WTC11 (cell line): Measurements from ENCODE around the gene RPS6KA5. TPM values are rescaled to one million over a fixed set of nuclear protein-coding genes. Genes with fewer than 3 reads are reported as not detected.

Experiments used
- ATAC-seq: fragments of 200-7000 bp; cut with Tn5 transposase; 2 replicates; pipeline ENCODE4 v1.10.0; 2021; ENCODE audit warnings: mild to moderate bottlenecking, moderate library complexity
- CTCF ChIA-PET: fragments of 300-600 bp; sonication (Branson Sonifier 250); formaldehyde crosslinking; loops from one replicate; lab custom pipeline; 2021; ENCODE audit warnings: antibody characterized with exemption; lab: Charles Lee
- POLR2A ChIA-PET: fragments of 350-600 bp; sonication (Branson Sonifier 250); formaldehyde crosslinking; loops from one replicate; lab custom pipeline; 2021; ENCODE audit warnings: antibody characterized with exemption; lab: Charles Lee
- DNase-seq: peaks from one replicate; pipeline ENCODE4 v3.0.0; 2021; ENCODE audit warnings: low spot score
- H3K27ac Mint-ChIP-seq: 2 replicates; pipeline ENCODE4 v1.8.0; 2021; ENCODE audit warnings: mixed read lengths
- H3K27me3 Mint-ChIP-seq: 2 replicates; pipeline ENCODE4 v1.8.0; 2021; ENCODE audit warnings: low read depth, mild to moderate bottlenecking, moderate library complexity, mixed read lengths
- H3K36me3 Mint-ChIP-seq: 2 replicates; pipeline ENCODE4 v1.8.0; 2021; ENCODE audit warnings: mixed read lengths
- H3K4me1 Mint-ChIP-seq: 2 replicates; pipeline ENCODE4 v1.8.0; 2022; ENCODE audit warnings: mixed read lengths
- H3K4me3 Mint-ChIP-seq: 2 replicates; pipeline ENCODE4 v1.8.0; 2021; ENCODE audit warnings: mild to moderate bottlenecking, moderate library complexity, mixed read lengths
- H3K9me3 Mint-ChIP-seq: 2 replicates; pipeline ENCODE4 v1.8.0; 2021; ENCODE audit warnings: mixed read lengths
- ATF3 ChIP-seq: sonication (generic); formaldehyde crosslinking; conservative IDR thresholded peaks from 2 replicates; pipeline ENCODE4 v1.8.1; 2022; ENCODE audit warnings: mild to moderate bottlenecking, missing genetic modification reagents
- CREB1 ChIP-seq: sonication (generic); formaldehyde crosslinking; IDR thresholded peaks from 2 replicates; pipeline ENCODE4 v1.8.0; 2023; ENCODE audit warnings: mild to moderate bottlenecking, missing genetic modification reagents
- EMX1 ChIP-seq: fragments of 250-450 bp; sonication (Bioruptor Pico); IDR thresholded peaks from 2 replicates; pipeline ENCODE4 v1.8.0; 2021; ENCODE audit warnings: mild to moderate bottlenecking
- HMGXB4 ChIP-seq: sonication (generic); formaldehyde crosslinking; IDR thresholded peaks from 2 replicates; pipeline ENCODE4 v1.8.1; 2023; ENCODE audit warnings: mild to moderate bottlenecking, moderate library complexity, missing genetic modification reagents
- NFATC4 ChIP-seq: fragments of 250-450 bp; sonication (Bioruptor Pico); IDR thresholded peaks from 2 replicates; pipeline ENCODE4 v1.9.0; 2021; ENCODE audit warnings: mild to moderate bottlenecking
- NFE2L1 ChIP-seq: sonication (generic); formaldehyde crosslinking; IDR thresholded peaks from 2 replicates; pipeline ENCODE4 v1.8.1; 2023; ENCODE audit warnings: missing genetic modification reagents
- NR3C1 ChIP-seq: sonication (generic); formaldehyde crosslinking; conservative IDR thresholded peaks from 2 replicates; pipeline ENCODE4 v1.8.1; 2023; ENCODE audit warnings: low read depth, mild to moderate bottlenecking, missing genetic modification reagents
- PRDM15 ChIP-seq: sonication (generic); formaldehyde crosslinking; IDR thresholded peaks from 2 replicates; pipeline ENCODE4 v1.8.0; 2022; ENCODE audit warnings: missing genetic modification reagents
- SMAD4 ChIP-seq: sonication (generic); formaldehyde crosslinking; IDR thresholded peaks from 2 replicates; pipeline ENCODE4 v1.8.0; 2022; ENCODE audit warnings: mild to moderate bottlenecking, missing genetic modification reagents
- SOX15 ChIP-seq: fragments of 250-450 bp; sonication (Bioruptor Pico); IDR thresholded peaks from 2 replicates; pipeline ENCODE4 v1.9.0; 2021; ENCODE audit warnings: mild to moderate bottlenecking
- TEAD4 ChIP-seq: sonication (generic); formaldehyde crosslinking; IDR thresholded peaks from 2 replicates; pipeline ENCODE4 v1.8.0; 2022; ENCODE audit warnings: mild to moderate bottlenecking, missing genetic modification reagents
- ZNF232 ChIP-seq: sonication (generic); formaldehyde crosslinking; IDR thresholded peaks from 2 replicates; pipeline ENCODE4 v1.8.0; 2022; ENCODE audit warnings: mild to moderate bottlenecking, missing genetic modification reagents
- ZNF317 ChIP-seq: sonication (generic); formaldehyde crosslinking; IDR thresholded peaks from 2 replicates; pipeline ENCODE4 v1.8.1; 2023; ENCODE audit warnings: low read depth, mild to moderate bottlenecking, moderate library complexity, missing genetic modification reagents, borderline replicate concordance
- ZNF416 ChIP-seq: fragments of 250-450 bp; sonication (Bioruptor Pico); IDR thresholded peaks from 2 replicates; pipeline ENCODE4 v1.9.0; 2021; ENCODE audit warnings: mild to moderate bottlenecking, inconsistent platforms
- ZNF671 ChIP-seq: fragments of 250-450 bp; sonication (Bioruptor Pico); IDR thresholded peaks from 2 replicates; pipeline ENCODE4 v1.8.0; 2021; ENCODE audit warnings: mild to moderate bottlenecking
- total RNA-seq: library from RNA; stranded (reverse); gene quantifications from 3 replicates; pipeline ENCODE4 v1.2.3, GENCODE V29; 2021
- TF ChIP-seq, protein P1 (sequence below): sonication (generic); formaldehyde crosslinking; IDR thresholded peaks from 2 replicates; pipeline ENCODE4 v1.8.1; 2022; ENCODE audit warnings: missing genetic modification reagents, borderline replicate concordance
- TF ChIP-seq, protein P2 (sequence below): sonication (generic); formaldehyde crosslinking; IDR thresholded peaks from 2 replicates; pipeline ENCODE4 v1.8.1; 2023; ENCODE audit warnings: mild to moderate bottlenecking, missing genetic modification reagents

Gene RPS6KA5
- total RNA-seq, 1 experiment from 2014 or later: 5.2 TPM

GRCh38 chr14:90831821-90832220, 228.6 kb downstream of the RPS6KA5 start:
- CTCF ChIA-PET: interaction anchor here (1.5 kb wide), 1 partner anchor 15 kb away, joined by 5 read pairs; the partner anchor contains the start of gene TTC7B
- POLR2A ChIA-PET: no interaction called here
- H3K27ac Mint-ChIP-seq: no peak overlapping the region

DNA sequence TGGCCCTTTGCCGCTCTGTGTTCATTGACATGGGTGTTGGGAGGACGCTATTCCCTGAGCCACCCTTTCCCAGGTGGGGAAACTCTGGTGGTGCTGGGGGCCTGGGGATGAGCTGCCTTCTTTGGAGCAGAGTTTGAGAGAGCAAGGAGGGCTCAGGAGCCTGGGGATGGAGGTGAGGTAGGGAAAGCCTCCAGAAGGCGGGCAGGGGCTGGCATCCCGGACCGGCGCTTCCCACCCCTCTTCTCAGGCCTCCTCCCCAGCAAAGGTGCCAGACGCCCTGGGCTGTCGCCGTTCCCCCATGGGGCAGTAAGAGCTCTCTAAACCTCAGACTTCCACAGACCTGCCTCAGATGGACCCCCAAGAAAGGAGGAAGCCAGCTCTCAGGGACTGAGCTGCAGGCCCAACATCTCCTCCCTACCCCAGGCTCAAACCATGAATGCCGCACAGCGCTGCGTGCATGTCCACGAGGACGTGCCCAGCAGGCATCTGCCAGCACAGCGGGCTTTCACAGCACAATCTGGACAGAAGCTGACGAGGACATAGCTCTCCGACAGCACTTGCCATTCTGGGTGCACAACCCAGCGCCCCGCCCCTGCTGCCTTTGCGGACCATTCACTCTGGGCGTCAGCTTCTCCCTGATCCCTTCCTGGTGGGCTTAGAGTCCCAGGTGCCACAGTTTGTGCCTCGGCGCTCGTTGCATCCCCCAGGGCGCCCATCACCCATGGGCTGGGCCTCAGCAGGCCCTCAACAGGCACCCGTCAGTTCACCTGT, 229.3 kb downstream of the RPS6KA5 start:
- CTCF ChIA-PET: interaction anchor here (1.1 to 1.5 kb wide), 2 partner anchors 15 to 73 kb away, joined by 4 to 5 read pairs; partner anchors contain the start of gene TTC7B
- TF ChIP-seq ZNF671 (CRISPR knock-in tag): no peak
- no peak for TF ChIP-seq ATF3 (CRISPR knock-in tag)
- no peak for TF ChIP-seq NFE2L1
- no peak for TF ChIP-seq NFATC4
- TF ChIP-seq ZNF232 (CRISPR knock-in tag): no peak
- no peak for TF ChIP-seq HMGXB4 (CRISPR knock-in tag)
- TF ChIP-seq ZNF416 (CRISPR knock-in tag): no peak
- TF ChIP-seq PRDM15 (CRISPR knock-in tag): no peak
- TF ChIP-seq SMAD4 (CRISPR knock-in tag): no peak
- TF ChIP-seq ZNF317 (CRISPR knock-in tag): no peak
- TF ChIP-seq TEAD4 (CRISPR knock-in tag): no peak
- TF ChIP-seq, protein P1, sequence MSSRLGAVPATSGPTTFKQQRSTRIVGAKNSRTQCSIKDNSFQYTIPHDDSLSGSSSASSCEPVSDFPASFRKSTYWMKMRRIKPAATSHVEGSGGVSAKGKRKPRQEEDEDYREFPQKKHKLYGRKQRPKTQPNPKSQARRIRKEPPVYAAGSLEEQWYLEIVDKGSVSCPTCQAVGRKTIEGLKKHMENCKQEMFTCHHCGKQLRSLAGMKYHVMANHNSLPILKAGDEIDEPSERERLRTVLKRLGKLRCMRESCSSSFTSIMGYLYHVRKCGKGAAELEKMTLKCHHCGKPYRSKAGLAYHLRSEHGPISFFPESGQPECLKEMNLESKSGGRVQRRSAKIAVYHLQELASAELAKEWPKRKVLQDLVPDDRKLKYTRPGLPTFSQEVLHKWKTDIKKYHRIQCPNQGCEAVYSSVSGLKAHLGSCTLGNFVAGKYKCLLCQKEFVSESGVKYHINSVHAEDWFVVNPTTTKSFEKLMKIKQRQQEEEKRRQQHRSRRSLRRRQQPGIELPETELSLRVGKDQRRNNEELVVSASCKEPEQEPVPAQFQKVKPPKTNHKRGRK: no peak
- TF ChIP-seq, protein P2, sequence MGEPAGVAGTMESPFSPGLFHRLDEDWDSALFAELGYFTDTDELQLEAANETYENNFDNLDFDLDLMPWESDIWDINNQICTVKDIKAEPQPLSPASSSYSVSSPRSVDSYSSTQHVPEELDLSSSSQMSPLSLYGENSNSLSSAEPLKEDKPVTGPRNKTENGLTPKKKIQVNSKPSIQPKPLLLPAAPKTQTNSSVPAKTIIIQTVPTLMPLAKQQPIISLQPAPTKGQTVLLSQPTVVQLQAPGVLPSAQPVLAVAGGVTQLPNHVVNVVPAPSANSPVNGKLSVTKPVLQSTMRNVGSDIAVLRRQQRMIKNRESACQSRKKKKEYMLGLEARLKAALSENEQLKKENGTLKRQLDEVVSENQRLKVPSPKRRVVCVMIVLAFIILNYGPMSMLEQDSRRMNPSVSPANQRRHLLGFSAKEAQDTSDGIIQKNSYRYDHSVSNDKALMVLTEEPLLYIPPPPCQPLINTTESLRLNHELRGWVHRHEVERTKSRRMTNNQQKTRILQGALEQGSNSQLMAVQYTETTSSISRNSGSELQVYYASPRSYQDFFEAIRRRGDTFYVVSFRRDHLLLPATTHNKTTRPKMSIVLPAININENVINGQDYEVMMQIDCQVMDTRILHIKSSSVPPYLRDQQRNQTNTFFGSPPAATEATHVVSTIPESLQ (CRISPR knock-in tag): no peak
- TF ChIP-seq CREB1 (CRISPR knock-in tag): no peak
- no peak for TF ChIP-seq NR3C1 (CRISPR knock-in tag)
- no peak for TF ChIP-seq EMX1 (CRISPR knock-in tag)
- TF ChIP-seq, all 79 proteins: peak for 0
- peaks cover 58% of the 10 kb centered on the region for H3K27me3 Mint-ChIP-seq
- peaks cover 3% of the 10 kb centered on the region; the same call in 1 of the 2 replicates for H3K4me1 Mint-ChIP-seq
- no peak for DNase-seq
- H3K4me3 Mint-ChIP-seq: no peak overlapping the region
- POLR2A ChIA-PET: no interaction called here
- no peak for ATAC-seq
- no peak overlapping the region for H3K27ac Mint-ChIP-seq
- peaks cover 14% of the 10 kb centered on the region for H3K9me3 Mint-ChIP-seq
- H3K36me3 Mint-ChIP-seq: no peaks in the 10 kb centered on the region

More at GRCh38 chr14:90831821-90832220, 228.6 kb downstream of the RPS6KA5 start:
- Mint-ChIP-seq H3K36me3 (no peaks in the 10 kb centered on the region), H3K9me3 (peaks cover 10% of the 10 kb centered on the region; the same call in 1 of the 2 replicates), H3K27me3 (peaks cover 51% of the 10 kb centered on the region), H3K4me3 (no peak overlapping the region), H3K4me1 (peaks cover 3% of the 10 kb centered on the region; the same call in 1 of the 2 replicates)
- no peak for DNase-seq
- no peak for ATAC-seq
- TF ChIP-seq SMAD4 (CRISPR knock-in tag): no peak
- no peak for TF ChIP-seq SOX15 (CRISPR knock-in tag)
